ENCODE results near the gene MYO5B. TPM values are rescaled to one million over a fixed set of nuclear protein-coding genes. Genes with fewer than 3 reads are reported as not detected.
"Not testable (repeated sequence)": the region's sequence is repeated elsewhere in the genome, so short reads cannot be mapped to it uniquely, and the experiment has no call there.

MYO5B gene
- polyA plus RNA-seq, 3 donors = 29.0 to 34.5 (median 29.5) TPM

DNA sequence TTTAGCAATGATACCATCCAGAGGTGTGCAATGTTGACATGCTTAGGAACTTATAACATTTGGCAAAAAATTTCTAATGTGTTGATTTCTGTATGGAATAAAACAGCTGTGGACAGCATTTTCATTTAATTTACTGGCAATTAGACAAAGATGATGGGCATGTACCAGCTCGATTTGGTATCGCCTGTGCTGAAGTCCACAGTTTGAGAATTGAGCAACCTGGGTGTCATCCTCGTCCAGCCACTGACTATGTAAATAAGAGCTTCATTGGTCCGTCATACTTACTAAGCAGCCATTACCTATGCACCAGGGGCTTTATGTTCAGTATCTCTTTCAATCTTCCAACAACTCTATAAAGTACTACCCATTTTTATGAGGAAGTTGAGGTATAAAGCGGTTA, 357.1 kb downstream of the MYO5B start:
- DNase-seq = no peak

DNA sequence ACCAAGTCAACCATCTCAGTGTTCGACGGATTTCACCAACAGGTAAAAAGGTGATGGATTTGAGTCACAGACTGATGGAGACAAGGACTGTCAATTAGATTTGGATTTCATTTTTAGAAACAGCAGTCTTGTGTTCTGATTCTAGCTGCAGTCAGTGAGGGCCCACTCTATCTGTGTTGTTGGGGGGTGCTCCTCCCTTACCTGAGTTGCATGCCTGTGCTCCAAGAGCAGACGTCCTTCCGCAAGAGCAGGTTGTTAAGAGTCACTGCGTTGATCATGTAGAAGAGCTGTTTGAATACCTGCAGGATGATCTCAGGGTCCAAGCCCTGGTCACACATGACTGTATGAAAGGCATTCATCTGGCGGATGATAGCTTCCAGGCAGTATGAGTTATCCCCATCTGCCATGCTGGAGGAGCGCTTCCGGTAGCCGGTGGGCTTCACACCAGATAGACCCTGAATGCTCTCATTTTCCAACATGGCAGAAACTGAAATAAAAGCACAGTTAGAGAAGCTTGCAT, 357.6 kb downstream of the MYO5B start:
- not testable (repeated sequence) for DNase-seq

DNA sequence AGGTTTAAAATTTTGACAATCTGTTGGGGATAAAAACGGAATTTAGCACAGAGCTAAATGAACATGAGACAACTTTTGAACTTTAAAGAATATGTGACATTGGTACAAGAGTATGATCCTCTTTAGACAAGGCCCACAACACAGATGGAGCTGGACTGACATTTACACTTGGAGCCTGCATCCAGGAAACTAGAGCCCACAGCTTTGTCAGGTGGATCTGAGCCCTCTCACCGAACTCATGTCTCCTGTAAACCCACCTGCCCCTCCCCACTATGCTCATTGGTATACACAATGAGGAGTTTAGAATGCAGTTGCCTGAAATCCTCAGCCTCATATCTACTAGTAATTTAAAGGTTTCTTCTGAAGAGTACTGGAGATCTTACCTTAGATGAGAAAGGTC, 359.5 kb downstream of the MYO5B start:
- no peak for DNase-seq

DNA sequence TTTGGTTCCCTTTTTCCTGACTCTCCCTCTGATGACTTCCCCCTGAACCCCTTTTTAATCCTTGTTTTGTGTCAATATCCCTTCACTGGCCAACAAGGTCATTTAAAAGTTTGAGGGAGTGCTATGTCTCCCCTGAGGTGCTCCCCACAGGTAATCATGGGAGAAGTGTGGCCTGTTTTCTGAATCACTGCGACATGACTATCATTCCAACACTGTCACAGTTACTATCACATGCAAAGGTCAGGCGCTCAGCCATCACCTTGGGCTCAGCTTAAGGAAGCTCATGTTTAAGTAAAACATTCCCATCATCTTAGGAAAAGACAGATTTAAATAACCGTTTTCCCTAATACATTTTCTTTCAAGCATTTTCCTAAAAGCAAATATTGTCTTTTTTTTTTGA, 360.7 kb downstream of the MYO5B start:
- no peak for DNase-seq

DNA sequence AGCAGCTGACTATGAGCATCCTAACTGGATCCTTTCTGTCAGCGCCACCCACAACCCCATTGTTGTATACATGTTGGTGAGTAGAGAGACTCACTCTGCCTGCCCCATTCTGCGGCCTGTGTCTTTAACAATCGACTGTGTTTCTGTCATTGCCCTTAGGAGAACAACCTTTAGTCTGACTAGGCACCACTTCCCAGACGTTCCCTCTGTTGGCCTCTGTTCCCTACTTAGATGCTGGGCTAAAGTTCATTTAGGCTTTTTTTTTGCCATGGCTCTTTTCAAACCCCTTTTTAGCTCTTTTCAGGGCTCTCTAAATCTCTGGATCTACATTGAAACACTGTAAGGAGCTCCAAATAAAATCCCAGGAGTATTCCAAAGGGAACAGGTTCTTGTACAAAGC, 361.1 kb downstream of the MYO5B start:
- no peak for DNase-seq

DNA sequence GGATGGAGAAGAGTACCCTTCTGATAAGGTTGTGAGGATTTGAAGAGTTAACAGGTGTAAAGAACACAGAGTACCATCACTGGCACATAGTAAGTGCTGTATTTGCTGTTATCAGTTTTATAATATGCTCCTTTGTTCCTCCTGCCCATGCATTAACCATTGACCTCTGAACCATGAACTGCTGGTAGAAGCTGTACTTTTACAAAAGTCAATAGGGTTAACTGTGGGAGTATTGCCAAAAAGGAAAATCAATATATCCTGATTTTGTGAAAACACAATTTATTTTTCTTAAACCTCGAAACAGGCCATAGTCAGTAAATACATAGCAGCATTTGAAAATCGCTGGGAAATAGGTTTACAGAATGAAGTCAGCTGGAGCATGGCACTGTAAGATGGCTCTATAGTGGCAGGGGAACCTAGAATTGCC, 362.7 kb downstream of the MYO5B start:
- no peak for DNase-seq

DNA sequence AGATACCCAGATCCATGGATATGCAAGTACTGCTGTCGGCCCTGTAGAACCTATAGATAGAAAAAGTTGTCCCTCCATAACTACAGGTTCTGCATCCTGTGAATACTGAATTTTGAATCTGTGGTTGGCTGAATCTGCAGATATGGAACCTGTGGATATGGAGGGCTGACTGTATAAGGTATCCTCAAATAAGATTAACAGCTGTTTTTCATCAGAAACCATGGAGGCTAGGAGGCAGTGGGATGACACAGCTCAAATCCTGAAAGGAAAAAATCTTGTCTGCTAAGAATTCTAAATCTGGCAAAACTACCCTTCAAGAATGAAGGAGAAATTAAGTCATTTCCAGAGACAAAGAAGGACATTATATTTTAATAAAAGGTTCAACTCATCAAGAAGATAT, 367.0 kb downstream of the MYO5B start:
- no peak for DNase-seq

DNA sequence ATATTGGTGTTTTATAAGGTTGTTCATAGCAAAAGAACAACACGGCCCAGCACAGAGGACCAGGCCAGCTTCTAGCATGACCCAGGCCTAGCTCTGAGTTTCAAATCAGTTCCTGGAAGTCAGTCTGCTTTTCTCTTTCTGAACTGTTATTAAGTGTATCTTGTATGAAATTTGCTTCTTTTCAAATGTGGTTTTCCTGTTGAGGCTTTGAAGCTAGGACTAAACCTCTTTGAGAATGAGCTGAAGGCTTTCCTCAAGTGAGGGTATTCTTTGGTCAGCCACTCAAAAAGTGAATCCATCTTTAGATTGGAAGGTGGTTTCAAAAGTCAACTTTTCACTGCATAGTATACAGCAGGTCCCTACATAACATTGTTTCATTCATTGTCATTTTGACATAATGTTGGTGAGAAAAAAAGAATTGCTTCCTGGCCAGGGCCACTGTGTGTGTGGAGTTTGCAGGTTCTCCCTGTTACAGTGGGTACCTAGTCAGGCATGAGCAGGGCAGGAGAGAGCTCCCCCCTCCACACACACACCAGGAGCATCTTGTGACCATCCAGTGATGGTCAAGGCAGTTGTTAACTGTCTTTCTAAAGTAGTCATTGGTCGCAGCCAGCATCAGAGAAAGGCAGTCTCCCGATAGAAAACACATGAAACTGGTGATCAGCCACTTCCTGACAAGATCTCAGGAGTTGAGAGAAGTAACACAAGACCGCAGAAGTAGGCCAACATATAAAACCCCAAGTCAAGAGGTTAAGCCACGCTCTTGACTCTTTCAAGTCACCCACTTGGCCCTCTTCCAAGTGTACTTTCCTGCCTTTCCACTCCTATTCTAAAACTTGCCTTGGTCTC, 374.9 kb downstream of the MYO5B start:
- no peak for DNase-seq

DNA sequence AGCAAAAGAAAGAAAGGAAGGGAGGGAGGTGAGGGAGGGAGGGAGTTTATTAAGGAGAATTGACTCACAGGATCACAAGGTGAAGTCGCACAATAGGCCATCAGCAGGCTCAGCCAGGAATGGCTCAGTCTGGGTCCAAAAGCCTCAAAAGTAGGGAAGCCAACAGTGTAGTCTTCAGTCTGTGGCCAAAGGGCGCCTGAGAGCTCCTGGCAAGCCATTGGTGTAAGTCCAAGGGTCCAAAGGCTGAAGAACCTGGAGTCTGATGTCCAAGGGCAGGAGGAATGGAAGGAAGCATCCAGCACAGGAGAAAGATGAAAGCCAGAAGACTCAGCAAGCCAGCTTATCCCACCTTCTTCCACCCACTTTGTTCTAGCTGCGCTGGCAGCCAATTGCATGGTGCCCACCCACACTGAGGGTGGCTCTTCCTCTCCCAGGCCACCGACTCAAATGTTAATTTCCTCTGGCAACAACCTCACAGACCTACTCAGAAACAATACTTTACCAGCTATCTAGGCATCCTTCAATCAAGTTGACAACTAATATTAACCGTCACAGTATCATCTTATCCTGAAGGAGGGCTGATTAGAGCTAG, 375.8 kb downstream of the MYO5B start:
- DNase-seq = no peak

DNA sequence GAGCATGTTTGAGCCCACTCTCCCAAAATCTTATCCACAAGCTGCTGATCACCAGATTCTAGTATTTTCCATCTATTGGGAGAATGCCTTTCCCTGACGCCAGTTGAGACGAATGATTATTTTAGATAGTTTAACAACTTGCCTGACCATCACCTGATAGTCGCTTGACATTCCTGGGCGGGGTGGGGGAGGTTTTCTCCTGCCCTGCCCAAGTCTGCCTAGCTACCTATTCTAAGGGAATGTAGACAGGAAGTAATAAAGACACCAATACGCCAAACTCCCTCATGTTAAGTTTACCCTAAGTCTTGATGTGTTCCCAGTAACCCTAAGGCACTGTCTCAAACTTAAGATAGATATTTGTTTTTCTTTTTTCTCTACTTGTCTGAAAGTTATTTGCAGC, 377.0 kb downstream of the MYO5B start:
- DNase-seq = no peak

DNA sequence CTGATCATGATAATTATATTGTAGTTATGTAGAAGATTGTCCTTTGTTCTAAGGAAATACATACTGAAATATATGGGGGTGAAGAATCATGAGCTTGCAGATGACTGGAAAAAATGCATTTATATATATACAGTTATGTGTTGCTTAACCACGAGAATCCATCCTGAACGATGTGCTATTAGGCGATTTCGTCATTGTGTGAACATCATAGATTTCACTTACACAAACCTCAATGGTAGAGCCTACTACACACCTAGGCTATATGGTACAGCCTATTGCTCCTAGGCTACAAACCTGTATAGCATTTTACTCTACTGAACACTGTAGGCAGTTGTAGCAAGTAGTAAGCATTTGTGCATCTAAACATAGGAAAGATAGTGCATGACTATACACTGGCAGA, 379.0 kb downstream of the MYO5B start:
- no peak for DNase-seq

DNA sequence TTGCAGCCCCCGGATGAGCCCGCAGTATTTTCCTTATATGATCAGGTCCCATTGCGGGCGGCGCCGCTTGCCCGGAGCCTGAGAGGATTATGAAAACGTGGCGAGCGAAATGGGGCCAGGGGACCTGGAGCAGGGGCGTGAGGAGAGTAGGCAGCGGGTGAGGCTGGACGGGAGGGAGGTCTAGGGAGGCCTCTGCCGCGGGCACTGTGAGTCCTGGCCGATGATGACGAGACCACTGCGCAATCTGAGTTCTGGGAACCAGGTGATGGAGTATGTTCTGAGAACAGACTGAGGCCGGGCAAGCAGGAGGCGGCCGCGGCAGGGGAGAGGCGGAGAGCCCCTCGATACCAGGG, 380.8 kb downstream of the MYO5B start:
- DNase-seq = peak; percentile 60

DNA sequence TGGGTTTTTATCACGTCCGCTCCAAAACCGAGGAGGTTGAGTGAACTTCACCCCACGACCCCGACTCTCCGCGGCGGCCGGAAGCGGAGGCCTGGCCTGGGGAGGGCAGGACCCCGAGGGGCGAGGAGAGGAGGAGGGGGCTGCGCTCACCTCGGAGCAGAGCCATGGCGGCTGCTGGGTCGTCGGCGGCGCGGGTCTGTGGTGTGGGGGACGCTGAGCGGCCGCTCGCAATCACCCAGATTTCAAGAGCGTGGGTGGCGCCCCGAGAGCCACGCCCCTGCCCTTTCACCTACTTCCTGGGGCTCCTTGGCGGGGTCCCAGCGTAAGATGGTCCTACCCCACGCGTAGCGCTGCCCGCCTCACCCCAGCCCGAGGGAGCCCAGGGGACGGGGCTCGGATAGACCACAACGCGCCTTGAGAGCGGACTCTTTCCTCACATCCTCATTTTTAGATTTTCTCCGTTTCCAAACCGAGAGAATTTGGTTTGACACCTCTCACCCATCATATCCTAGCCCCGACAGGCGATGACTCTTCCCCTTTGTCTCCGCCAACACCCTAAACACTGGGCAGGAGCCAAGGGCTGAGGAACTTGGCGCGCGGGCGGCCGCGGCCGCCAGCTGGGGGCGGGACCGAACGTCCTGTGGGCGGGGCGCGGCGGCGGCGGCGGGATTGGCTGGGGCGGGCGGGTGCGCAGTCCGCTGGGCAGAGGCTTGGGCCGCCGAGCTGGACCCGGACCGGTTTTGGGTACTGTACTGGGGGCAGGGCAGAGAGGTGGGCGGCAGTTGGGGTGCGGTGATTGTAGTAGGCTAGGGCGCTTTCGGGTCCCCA, 381.4 kb downstream of the MYO5B start, which contains the start of gene ACAA2:
TSS of gene ACAA2 (minus strand) at position 215 of the 828 bp plus-strand sequence. CDS start at position 166, 49 bp downstream.
- DNase-seq = peak; percentile 81

DNA sequence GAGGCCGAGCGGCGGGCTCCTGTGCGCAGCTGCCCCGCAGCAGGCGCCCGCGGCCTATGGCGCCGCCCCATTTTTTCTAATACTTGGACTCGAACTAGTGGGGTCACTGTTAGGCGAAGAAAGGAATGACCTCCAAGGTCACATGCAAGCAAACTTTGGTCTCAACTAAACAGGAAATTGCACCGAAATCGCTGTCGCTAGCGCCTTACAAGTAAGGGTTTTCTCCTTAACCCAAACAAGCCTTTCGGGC, 382.0 kb downstream of the MYO5B start:
- peak; percentile 35 for DNase-seq

DNA sequence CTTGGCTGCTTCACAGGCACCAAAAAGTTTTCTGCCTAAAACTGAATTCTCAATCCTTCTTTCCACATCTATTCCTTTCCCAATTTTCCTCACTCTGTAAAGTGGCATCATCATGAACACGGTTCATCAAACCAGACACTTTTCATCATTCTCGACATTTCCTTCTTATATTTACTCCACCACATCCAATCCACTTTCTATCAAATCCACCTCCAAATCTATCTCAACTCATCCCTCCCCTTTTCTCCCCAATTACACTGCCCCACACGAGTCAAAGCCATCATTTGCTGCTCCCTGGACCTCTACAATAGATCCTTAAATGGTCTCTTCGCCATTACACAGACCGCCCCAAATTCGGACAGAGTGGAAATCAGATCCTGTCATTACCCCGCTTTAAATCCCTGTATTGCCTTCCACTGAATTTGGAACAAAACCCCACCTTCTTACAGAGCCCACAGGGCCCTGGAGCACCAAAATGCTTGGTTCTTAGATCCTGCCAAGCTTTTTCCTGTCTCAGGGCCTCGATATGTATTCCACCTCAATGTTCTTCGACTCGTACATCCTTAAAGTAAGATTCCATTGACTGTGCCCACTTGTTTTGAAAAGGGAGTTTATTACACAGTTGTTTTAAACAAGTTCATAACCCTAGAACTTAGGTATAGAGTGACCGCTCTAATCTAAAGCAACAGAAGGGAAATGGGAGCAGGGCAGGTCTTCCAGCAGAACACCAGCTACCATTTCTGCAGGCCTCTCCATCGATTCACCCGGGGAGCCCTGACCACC, 382.5 kb downstream of the MYO5B start:
- peak; percentile 11 for DNase-seq

DNA sequence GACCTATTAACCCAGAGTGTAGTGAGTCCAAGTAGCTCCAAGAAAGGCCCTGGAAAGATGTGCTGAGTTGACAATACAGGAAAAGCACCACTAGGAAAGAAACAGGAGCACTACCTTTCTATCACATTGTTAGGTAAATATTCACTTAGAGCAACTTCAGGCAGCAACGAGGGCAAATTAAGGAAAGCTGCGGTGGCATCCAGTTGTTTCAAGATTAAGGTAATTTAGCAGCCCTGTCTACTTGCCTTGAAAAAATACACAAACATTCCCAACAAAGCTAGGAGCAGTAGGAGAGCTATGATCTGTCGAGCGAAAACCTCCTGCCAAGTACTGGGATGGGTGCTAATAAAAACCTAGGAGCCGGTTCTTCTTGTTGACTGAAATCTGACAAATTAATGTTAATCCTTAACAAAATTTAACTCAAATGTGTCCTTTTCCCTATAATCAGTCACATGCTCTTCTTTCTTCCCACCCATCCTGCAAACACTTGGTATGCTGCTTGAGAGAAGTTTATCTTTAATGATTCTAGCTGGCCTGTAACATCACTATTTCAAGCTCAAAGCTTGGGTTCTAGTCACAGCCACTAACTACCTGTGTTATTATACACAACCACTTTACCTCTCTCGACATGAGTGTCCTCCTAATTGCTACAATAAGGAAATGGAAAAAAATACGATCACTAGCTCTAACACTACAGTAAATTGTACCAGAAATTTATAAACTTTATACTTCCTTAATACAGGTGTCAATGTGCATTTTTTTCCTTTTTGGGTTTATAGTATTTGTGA, 383.6 kb downstream of the MYO5B start:
- peak; percentile 19 for DNase-seq

DNA sequence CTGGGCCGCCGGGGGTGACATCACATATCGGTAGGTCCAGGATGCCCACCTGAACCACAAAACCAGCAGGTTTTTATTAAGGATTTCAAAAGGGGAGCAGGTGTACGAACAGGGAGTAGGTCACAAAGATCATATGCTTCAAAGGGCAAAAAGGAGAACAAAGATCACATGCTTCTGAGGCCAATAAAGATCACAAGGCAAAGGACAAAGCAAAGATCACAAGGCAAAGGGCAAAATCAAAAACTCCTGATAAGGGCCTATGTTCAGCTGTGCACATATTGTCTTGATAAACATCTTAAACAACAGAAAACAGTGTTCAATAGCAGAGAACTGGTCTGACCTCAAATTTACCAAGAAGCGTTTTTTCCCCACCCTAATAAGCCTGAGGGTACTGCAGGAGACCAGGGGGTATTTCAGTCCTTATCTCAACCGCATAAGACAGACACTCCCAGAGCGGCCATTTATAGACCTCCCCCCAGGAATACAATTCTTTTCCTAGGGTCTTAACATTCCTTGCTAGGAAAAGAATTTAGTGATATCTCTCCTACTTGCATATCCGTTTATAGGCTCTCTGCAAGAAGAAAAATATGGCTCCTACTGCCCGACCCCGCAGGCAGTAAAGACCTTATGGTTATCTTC, 386.3 kb downstream of the MYO5B start:
- not testable (repeated sequence) for DNase-seq

DNA sequence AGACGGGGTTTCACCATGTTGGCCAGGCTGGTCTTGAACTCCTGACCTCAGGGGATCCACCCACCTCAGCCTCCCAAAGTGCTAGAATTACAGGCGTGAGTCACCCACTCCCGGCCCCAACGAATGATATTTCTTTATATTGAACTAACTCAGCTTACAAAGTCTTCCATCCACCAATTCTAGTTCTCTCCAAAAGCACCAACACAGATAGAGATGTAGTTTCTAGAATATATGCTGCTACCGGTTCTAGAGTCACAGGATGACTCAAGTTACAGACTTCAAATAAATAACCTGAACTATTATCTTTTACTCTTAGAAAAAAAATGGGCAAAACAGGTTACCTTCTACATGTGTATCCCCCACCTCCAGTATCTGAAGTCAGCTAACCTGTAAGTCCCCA, 390.9 kb downstream of the MYO5B start:
- no peak for DNase-seq

DNA sequence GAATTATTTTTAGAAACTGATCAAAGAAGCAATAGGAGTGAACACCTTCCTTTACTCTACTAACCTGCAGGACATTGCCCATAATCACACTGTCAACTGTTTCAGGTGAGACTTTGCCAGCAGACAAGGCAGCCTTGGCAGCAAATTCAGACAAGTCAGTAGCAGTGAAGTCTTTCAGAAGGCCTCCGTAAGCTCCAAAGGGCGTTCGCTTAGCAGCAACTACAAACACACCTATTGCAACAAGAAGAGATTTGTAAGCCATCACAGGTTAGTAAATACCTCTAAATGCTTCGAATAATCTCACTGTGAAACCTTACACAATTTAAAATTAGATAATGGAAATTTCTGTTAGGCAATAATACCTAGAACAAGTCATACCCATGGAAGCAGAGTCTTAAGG, 392.3 kb downstream of the MYO5B start:
- DNase-seq = no peak

DNA sequence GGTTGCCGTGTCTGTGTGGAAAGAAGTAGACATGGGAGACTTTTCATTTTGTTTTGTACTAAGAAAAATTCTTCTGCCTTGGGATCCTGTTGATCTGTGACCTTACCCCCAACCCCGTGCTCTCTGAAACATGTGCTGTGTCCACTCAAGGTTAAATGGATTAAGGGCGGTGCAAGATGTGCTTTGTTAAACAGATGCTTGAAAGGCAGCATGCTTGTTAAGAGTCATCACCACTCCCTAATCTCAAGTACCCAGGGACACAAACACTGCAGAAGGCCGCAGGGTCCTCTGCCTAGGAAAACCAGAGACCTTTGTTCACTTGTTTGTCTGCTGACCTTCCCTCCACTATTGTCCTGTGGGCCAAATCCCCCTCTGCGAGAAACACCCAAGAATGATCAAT, 394.5 kb downstream of the MYO5B start:
- DNase-seq = not testable (repeated sequence)

DNA sequence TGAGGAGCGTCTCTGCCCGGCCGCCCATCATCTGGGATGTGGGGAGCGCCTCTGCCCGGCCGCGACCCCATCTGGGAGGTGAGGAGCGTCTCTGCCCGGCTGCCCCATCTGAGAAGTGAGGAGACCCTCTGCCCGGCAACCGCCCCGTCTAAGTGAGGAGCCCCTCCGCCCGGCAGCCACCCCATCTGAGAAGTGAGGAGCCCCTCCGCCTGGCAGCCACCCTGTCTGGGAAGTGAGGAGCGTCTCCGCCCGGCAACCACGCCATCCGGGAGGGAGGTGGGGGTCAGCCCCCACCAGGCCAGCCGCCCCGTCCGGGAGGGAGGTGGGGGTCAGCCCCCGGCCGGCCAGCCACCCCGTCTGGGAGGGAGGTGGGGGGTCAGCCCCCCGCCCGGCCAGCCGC, 395.1 kb downstream of the MYO5B start:
- not testable (repeated sequence) for DNase-seq
